ENCODE measurements around the gene SECTM1. TPM values are rescaled to one million over a fixed set of nuclear protein-coding genes. Genes with fewer than 3 reads are reported as not detected.
A peak's percentile ranks its signal among the peaks of the same experiment; 100 is the strongest.

The SECTM1 gene
- total and polyA plus RNA-seq, 4 donors = 4.5 to 22.5 (median 12.8) TPM

DNA sequence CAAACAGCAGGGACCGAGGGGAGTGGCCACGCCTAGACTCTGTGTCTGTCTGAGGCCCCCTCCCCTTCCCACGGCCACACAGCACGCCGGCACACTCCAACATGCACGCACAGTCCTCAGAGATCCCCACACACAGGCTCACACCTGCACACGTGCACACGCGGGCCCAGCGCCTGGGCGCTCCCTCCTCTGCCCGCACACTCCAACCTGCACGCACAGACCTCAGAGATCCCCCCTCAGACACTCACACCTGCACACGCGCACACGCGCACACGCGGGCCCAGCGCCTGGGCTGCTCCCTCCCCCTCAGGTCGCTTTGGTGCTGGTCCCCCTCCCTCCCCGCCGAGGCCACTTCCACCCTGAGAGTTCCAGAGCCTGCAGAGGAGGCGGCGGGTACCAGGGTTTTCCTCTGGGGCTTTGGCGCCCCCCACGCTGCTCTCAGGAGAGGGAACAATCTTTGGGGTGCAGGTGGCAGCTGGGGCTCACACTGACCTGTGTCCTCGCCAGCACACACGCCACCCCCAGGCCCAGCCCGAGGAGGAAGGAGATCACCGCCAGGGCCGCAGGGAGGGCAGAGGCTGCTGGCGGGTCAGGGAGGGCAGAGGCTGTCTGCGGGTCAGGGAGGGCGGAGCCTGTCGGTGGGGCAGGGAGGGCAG is 17.7 kb downstream of the SECTM1 start:
- no peaks in the 10 kb centered on the region for H3K9me3 ChIP-seq (ENCODE audit: control insufficient read depth, low read length)
- H3K36me3 ChIP-seq (ENCODE audit: control insufficient read depth in 1 of 2, insufficient read depth in 2 of 2, low read length in 1 of 2) = no peaks in the 10 kb centered on the region
- H3K27me3 ChIP-seq (ENCODE audit: control insufficient read depth in 1 of 2, insufficient read depth in 2 of 2, low read length in 1 of 2) = no peaks in the 10 kb centered on the region
- 16 to 20% methylated on average over 35 to 36 of the region's 36 CpGs for WGBS, 2 donors
- no peaks in the 10 kb centered on the region for H3K4me1 ChIP-seq (ENCODE audit: control insufficient read depth in 1 of 2, insufficient read depth in 2 of 2, low read length in 2 of 2)
- no peak for DNase-seq
- H3K4me3 ChIP-seq (ENCODE audit: low read length in 2 of 2) = no peak overlapping the region
- intact Hi-C loops (cut with DNase I) = no loop called here
- no peak overlapping the region for H3K27ac ChIP-seq (ENCODE audit: low read depth in 1 of 2, low read length in 2 of 2)
- peak; percentile 28 for ATAC-seq (ENCODE audit: low FRiP score)

DNA sequence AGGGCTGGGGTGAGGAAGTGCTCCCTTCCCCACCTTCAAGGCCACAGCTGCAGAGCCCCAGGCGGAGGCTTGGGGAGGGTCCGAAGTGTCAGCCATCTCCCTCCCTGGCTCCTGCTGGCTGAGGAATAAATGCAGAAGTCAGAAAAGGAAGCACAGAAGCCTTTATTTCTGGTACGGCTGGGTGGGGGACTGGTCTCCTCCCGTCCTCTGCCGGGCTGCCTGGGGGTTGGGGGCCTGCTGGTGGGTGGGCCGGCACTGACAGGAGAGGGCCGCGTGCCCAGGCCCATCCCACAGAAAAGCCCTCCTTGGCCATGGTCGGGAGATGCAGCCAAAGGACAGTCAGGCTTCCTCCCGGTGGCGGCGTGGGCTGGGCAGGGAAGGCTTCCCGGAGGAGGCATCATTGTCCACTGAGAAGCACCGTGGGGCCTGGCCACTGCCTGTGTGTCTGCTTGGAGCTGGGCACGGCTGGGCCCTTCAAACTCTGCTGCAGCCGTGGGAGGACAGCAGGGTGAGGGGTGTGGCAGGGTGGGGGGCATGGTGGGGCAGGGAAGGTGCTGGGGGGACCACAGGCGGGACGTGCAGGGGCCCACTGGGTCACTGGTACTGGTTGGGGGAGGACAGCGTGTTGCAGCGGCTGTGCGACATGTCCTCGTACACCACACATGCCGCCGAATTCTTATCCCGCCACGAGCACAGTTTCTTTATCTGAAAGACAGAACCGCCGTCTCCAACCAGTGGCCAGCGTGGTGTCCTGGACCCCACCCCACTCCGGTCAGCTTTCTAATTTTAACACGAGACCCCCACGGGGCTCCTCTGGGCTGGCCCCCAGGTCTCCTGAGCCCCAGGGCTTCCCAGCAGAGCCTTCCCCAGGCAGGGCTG is 18.6 kb downstream of the SECTM1 start:
- ATAC-seq (ENCODE audit: low FRiP score) = no peak
- Histone ChIP-seq H3K27me3 (ENCODE audit: control insufficient read depth in 1 of 2, insufficient read depth in 2 of 2, low read length in 1 of 2) (no peaks in the 10 kb centered on the region), H3K9me3 (ENCODE audit: control insufficient read depth, low read length) (no peaks in the 10 kb centered on the region), H3K36me3 (ENCODE audit: control insufficient read depth in 1 of 2, insufficient read depth in 2 of 2, low read length in 1 of 2) (no peaks in the 10 kb centered on the region), H3K4me1 (ENCODE audit: control insufficient read depth in 1 of 2, insufficient read depth in 2 of 2, low read length in 2 of 2) (no peaks in the 10 kb centered on the region), H3K27ac (ENCODE audit: low read depth in 1 of 2, low read length in 2 of 2) (no peak overlapping the region), H3K4me3 (ENCODE audit: low read length in 2 of 2) (no peak overlapping the region)
- no peak for DNase-seq
- intact Hi-C loops (cut with DNase I) = no loop called here
- WGBS, 2 donors = 49 to 51% methylated on average over 29 to 32 of the region's 32 CpGs

DNA sequence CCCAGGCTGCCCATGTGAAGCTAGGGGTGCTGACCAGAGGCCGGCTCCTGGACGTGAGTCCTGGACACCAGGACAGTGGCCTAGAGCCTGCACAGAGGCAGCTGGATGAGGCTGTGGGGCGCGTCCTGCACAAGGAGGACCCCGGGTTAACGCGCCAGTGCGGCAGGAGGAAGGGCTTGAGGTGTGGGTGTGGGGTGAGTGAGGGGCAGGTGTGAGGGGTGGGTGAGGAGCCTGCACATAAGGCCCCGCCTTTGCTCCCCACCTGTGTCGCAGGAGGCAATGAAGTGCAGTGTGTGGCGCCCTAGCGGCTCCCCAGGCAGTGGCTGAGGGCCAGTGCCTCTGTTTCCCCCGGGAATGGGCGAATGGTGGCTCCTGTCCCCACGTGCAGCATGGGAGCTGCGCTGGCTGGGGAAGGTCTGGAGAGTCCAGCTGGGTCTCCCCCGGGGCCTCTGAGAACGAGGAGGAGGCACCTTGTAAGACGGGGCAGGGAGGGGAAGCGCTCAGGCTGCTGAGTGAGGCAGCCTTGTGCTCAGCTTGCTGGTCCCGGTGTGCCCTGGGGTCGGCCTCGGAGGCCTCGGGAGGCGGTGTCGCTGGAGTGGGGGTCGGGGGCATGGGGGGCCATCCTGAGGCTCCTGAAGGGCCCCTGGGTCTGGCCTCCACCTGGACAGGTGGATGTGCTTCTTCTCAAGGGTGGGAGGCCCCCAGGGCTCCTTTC is 19.4 kb downstream of the SECTM1 start:
- 73 to 75% methylated on average over 27 of the region's 27 CpGs for WGBS, 2 donors
- Histone ChIP-seq H3K4me1 (ENCODE audit: control insufficient read depth in 1 of 2, insufficient read depth in 2 of 2, low read length in 2 of 2) (no peaks in the 10 kb centered on the region), H3K27ac (ENCODE audit: low read depth in 1 of 2, low read length in 2 of 2) (no peak overlapping the region), H3K36me3 (ENCODE audit: control insufficient read depth in 1 of 2, insufficient read depth in 2 of 2, low read length in 1 of 2) (no peaks in the 10 kb centered on the region), H3K9me3 (ENCODE audit: control insufficient read depth, low read length) (no peaks in the 10 kb centered on the region), H3K4me3 (ENCODE audit: low read length in 2 of 2) (no peak overlapping the region), H3K27me3 (ENCODE audit: control insufficient read depth in 1 of 2, insufficient read depth in 2 of 2, low read length in 1 of 2) (no peaks in the 10 kb centered on the region)
- DNase-seq (peak in 1 of 2 donors; percentile 32), ATAC-seq (ENCODE audit: low FRiP score) (no peak)
- intact Hi-C loops (cut with DNase I) = no loop called here

- WGBS, 2 donors = 72 to 76% methylated on average over 28 of the region's 28 CpGs
- Histone ChIP-seq H3K4me3 (ENCODE audit: low read length in 2 of 2) (no peak overlapping the region), H3K9me3 (ENCODE audit: control insufficient read depth, low read length) (no peaks in the 10 kb centered on the region), H3K4me1 (ENCODE audit: control insufficient read depth in 1 of 2, insufficient read depth in 2 of 2, low read length in 2 of 2) (no peaks in the 10 kb centered on the region), H3K27me3 (ENCODE audit: control insufficient read depth in 1 of 2, insufficient read depth in 2 of 2, low read length in 1 of 2) (no peaks in the 10 kb centered on the region), H3K36me3 (ENCODE audit: control insufficient read depth in 1 of 2, insufficient read depth in 2 of 2, low read length in 1 of 2) (no peaks in the 10 kb centered on the region), H3K27ac (ENCODE audit: low read depth in 1 of 2, low read length in 2 of 2) (no peak overlapping the region)
- peak in 1 of 2 donors; percentile 34 for DNase-seq
- intact Hi-C loops (cut with DNase I) = no loop called here
- ATAC-seq (ENCODE audit: low FRiP score) = no peak
These were observed 20.2 kb downstream of the SECTM1 start for GRCh38 chr17:82313195-82314011.

- Histone ChIP-seq H3K4me1 (ENCODE audit: control insufficient read depth in 1 of 2, insufficient read depth in 2 of 2, low read length in 2 of 2) (no peaks in the 10 kb centered on the region), H3K9me3 (ENCODE audit: control insufficient read depth, low read length) (no peaks in the 10 kb centered on the region), H3K27me3 (ENCODE audit: control insufficient read depth in 1 of 2, insufficient read depth in 2 of 2, low read length in 1 of 2) (no peaks in the 10 kb centered on the region), H3K27ac (ENCODE audit: low read depth in 1 of 2, low read length in 2 of 2) (no peak overlapping the region), H3K4me3 (ENCODE audit: low read length in 2 of 2) (no peak overlapping the region), H3K36me3 (ENCODE audit: control insufficient read depth in 1 of 2, insufficient read depth in 2 of 2, low read length in 1 of 2) (no peaks in the 10 kb centered on the region)
- intact Hi-C loops (cut with DNase I) = no loop called here
- WGBS, 2 donors = 85 to 87% methylated on average over 13 of the region's 13 CpGs
- ATAC-seq (ENCODE audit: low FRiP score) (no peak), DNase-seq (no peak)
These were observed 21.6 kb downstream of the SECTM1 start for GRCh38 chr17:82311971-82312370.

- DNase-seq = no peak
- WGBS, 2 donors = 77 to 82% methylated on average over 21 of the region's 21 CpGs
- H3K4me3 ChIP-seq (ENCODE audit: low read length in 2 of 2) = no peak overlapping the region
- H3K27me3 ChIP-seq (ENCODE audit: control insufficient read depth in 1 of 2, insufficient read depth in 2 of 2, low read length in 1 of 2) = no peaks in the 10 kb centered on the region
- intact Hi-C loops (cut with DNase I) = no loop called here
- H3K36me3 ChIP-seq (ENCODE audit: control insufficient read depth in 1 of 2, insufficient read depth in 2 of 2, low read length in 1 of 2) = no peaks in the 10 kb centered on the region
- H3K4me1 ChIP-seq (ENCODE audit: control insufficient read depth in 1 of 2, insufficient read depth in 2 of 2, low read length in 2 of 2) = no peaks in the 10 kb centered on the region
- ATAC-seq (ENCODE audit: low FRiP score) = no peak
- H3K9me3 ChIP-seq (ENCODE audit: control insufficient read depth, low read length) = no peaks in the 10 kb centered on the region
- H3K27ac ChIP-seq (ENCODE audit: low read depth in 1 of 2, low read length in 2 of 2) = no peak overlapping the region
These were observed 22.7 kb downstream of the SECTM1 start for GRCh38 chr17:82310877-82311276.

- no peak overlapping the region for H3K4me3 ChIP-seq (ENCODE audit: low read length in 2 of 2)
- no peak overlapping the region for H3K27ac ChIP-seq (ENCODE audit: low read depth in 1 of 2, low read length in 2 of 2)
- H3K9me3 ChIP-seq (ENCODE audit: control insufficient read depth, low read length) = no peaks in the 10 kb centered on the region
- intact Hi-C loops (cut with DNase I) = no loop called here
- DNase-seq = no peak
- no peaks in the 10 kb centered on the region for H3K27me3 ChIP-seq (ENCODE audit: control insufficient read depth in 1 of 2, insufficient read depth in 2 of 2, low read length in 1 of 2)
- 82% methylated on average over 26 to 27 of the region's 27 CpGs for WGBS, 2 donors
- no peak for ATAC-seq (ENCODE audit: low FRiP score)
- no peaks in the 10 kb centered on the region for H3K4me1 ChIP-seq (ENCODE audit: control insufficient read depth in 1 of 2, insufficient read depth in 2 of 2, low read length in 2 of 2)
- no peaks in the 10 kb centered on the region for H3K36me3 ChIP-seq (ENCODE audit: control insufficient read depth in 1 of 2, insufficient read depth in 2 of 2, low read length in 1 of 2)
These were observed 23.7 kb downstream of the SECTM1 start for GRCh38 chr17:82309656-82310570.

Data from aorta (tissue), 5 donors.